ENCODE measurements around the gene NR2E1. TPM values are rescaled to one million over a fixed set of nuclear protein-coding genes. Genes with fewer than 3 reads are reported as not detected.

The NR2E1 gene
- total and polyA plus RNA-seq, 11 donors = not detected

GRCh38 chr6:108236791-108237190, 71.0 kb downstream of the NR2E1 start:
- Histone ChIP-seq H3K36me3 (peaks cover 0 to 34% (median 18%) of the 10 kb centered on the region in 9 donors), H3K9me3 (no peaks in the 10 kb centered on the region), H3K4me1 (peaks cover 0 to 16% (median 0%) of the 10 kb centered on the region in 12 donors), H3K27me3 (no peaks in the 10 kb centered on the region), H3K27ac (no peak overlapping the region), H3K4me3 (no peak overlapping the region)
- WGBS, 4 donors = 46 to 78% (median 58%) methylated on average over 2 of the region's 2 CpGs
- TF ChIP-seq CTCF (IDR thresholded peaks at IDR 0.05) = no peak
- TF ChIP-seq POLR2A (IDR thresholded peaks at IDR 0.05) = no peak
- ATAC-seq (no peak), DNase-seq (no peak)
- intact Hi-C loops (cut with DNase I) = no loop called here

- peaks cover 0 to 9% (median 2%) of the 10 kb centered on the region in 12 donors for H3K9me3 ChIP-seq
- no peaks in the 10 kb centered on the region for H3K27me3 ChIP-seq
- 92 to 98% (median 97%) methylated on average over 4 of the region's 4 CpGs for WGBS, 4 donors
- no peak overlapping the region for H3K4me3 ChIP-seq
- no peak overlapping the region for H3K27ac ChIP-seq
- DNase-seq = no peak
- ATAC-seq = no peak
- H3K36me3 ChIP-seq = peaks cover 0 to 40% (median 18%) of the 10 kb centered on the region in 9 donors
- intact Hi-C loops (cut with DNase I) = no loop called here
- TF ChIP-seq CTCF (IDR thresholded peaks at IDR 0.05) (no peak), POLR2A (IDR thresholded peaks at IDR 0.05) (no peak)
- peaks cover 0 to 8% (median 0%) of the 10 kb centered on the region in 12 donors for H3K4me1 ChIP-seq
These were observed 72.5 kb downstream of the NR2E1 start for GRCh38 chr6:108238322-108238721.

Other genes starting within 250 kb of the NR2E1 start
- gene SEC63, start 207.8 kb upstream of the NR2E1 start, total RNA-seq = 10 to 100 TPM; 15.3 to 64.9 (median 56.0) TPM
- gene SEC63, start 207.8 kb upstream of the NR2E1 start, polyA plus RNA-seq = 10 to 100 TPM; 20.5 to 25.0 TPM
- gene OSTM1, start 91.3 kb upstream of the NR2E1 start, total RNA-seq = 10 to 100 TPM; 29.3 to 69.3 (median 45.3) TPM
- 10 to 100 TPM; 19.0 to 30.1 TPM for gene OSTM1, start 91.3 kb upstream of the NR2E1 start, polyA plus RNA-seq
- 100 to 1,000 TPM; 180 to 259 (median 241) TPM for gene SNX3, start 95.0 kb downstream of the NR2E1 start, total RNA-seq
- gene SNX3, start 95.0 kb downstream of the NR2E1 start, polyA plus RNA-seq = 100 to 1,000 TPM; 214 to 229 TPM
- 10 to 100 TPM in 6 of 9 donors, 1 to 10 TPM in 3; 1.9 to 16.6 (median 11.1) TPM for gene AFG1L, start 129.0 kb downstream of the NR2E1 start, total RNA-seq
- gene AFG1L, start 129.0 kb downstream of the NR2E1 start, polyA plus RNA-seq = 1 to 10 TPM; 3.0 to 5.3 TPM

Measured in heart left ventricle (tissue), 16 donors.